Measurements from ENCODE around the gene USHBP1. TPM values are rescaled to one million over a fixed set of nuclear protein-coding genes. Genes with fewer than 3 reads are reported as not detected.

The USHBP1 gene
- total RNA-seq, 1 donor from 2014 or later: 0.28 TPM

DNA sequence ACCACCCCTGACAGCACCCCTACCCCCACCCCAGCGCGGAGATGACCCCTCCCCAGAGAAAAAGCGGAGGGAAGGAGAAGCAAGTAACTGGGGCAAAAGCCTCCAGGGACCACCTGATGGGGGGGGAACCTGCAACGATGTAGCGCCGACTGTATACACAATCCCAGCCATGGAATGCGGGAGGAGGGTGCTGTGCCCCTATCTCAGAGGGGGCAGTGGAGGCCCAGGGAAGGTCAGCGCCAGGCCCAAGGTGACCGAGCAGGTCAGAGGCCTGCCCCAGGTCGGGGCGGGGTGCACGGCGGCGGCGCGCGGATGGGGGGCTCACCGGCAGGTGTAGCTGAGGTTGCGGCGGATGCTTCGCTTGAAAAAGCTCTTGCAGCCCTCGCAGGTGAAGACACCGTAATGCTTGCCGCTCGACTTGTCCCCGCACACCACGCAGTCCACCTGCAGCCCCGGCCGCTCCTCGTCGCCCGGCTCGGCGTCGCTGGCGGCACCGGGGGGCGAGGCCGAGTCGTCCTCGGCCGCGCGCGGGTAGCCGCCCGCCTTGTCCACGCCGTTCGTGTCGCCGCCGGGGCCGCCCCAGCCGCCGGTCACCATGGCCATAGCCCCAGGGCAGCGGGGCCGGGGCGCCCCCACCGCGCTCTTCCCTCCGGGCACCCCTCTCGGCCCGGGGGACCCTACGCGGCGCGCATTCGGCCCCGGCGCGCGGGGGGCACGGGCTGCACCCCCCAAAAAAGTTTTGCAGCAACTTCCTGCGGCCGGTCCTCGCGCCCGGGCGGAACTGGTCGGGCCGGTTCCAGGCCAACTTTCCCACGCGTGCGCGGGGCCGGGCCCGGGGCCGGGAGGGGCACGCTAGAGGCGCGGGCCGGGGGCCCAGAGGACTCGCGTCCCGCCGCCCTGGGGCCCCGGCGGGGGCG lies 19.7 kb downstream of the USHBP1 start:
- DNase-seq (ENCODE audit: low spot score): peak; percentile 50
- peaks cover 63% of the 10 kb centered on the region for H3K4me1 Mint-ChIP-seq

GRCh38 chr19:17243830-17244617 lies 20.5 kb downstream of the USHBP1 start:
- no peaks in the 10 kb centered on the region for H3K36me3 Mint-ChIP-seq
- no peak overlapping the region for H3K9ac ChIP-seq
- H2AFZ ChIP-seq (replicated peaks): no peak overlapping the region
- peaks cover 2% of the 10 kb centered on the region for H3K9me3 Mint-ChIP-seq
- H3K27me3 ChIP-seq: no peaks in the 10 kb centered on the region
- H3K27ac ChIP-seq: no peak overlapping the region
- no peak for TF ChIP-seq EZH2phosphoT487 (IDR thresholded peaks at IDR 0.05)
- TF ChIP-seq, protein P1, sequence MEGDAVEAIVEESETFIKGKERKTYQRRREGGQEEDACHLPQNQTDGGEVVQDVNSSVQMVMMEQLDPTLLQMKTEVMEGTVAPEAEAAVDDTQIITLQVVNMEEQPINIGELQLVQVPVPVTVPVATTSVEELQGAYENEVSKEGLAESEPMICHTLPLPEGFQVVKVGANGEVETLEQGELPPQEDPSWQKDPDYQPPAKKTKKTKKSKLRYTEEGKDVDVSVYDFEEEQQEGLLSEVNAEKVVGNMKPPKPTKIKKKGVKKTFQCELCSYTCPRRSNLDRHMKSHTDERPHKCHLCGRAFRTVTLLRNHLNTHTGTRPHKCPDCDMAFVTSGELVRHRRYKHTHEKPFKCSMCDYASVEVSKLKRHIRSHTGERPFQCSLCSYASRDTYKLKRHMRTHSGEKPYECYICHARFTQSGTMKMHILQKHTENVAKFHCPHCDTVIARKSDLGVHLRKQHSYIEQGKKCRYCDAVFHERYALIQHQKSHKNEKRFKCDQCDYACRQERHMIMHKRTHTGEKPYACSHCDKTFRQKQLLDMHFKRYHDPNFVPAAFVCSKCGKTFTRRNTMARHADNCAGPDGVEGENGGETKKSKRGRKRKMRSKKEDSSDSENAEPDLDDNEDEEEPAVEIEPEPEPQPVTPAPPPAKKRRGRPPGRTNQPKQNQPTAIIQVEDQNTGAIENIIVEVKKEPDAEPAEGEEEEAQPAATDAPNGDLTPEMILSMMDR (IDR thresholded peaks at IDR 0.05): no peak
- TF ChIP-seq EZH2 (IDR thresholded peaks at IDR 0.05): no peak
- H3K27me3 Mint-ChIP-seq (ENCODE audit: insufficient read depth, low read depth): peaks cover 10% of the 10 kb centered on the region
- DNase-seq (ENCODE audit: low spot score): peak; percentile 76
- peaks cover 43% of the 10 kb centered on the region for H3F3A ChIP-seq (ENCODE audit: low read depth)
- peaks cover 56% of the 10 kb centered on the region for H3K4me1 Mint-ChIP-seq
- H4K20me1 ChIP-seq (ENCODE audit: low read depth): peaks cover 49% of the 10 kb centered on the region
- H3K9me3 ChIP-seq (ENCODE audit: low read depth): no peaks in the 10 kb centered on the region
- peak overlapping the region; percentile 91 for H3K4me2 ChIP-seq
- H3K79me2 ChIP-seq (ENCODE audit: low read depth): peaks cover 49% of the 10 kb centered on the region
- peak overlapping the region; percentile 90 for H3K27ac Mint-ChIP-seq
- peak overlapping the region; percentile 96 for H3K4me3 Mint-ChIP-seq
- peaks cover 30% of the 10 kb centered on the region for H3K4me1 ChIP-seq
- H3K36me3 ChIP-seq: no peaks in the 10 kb centered on the region
- peak overlapping the region; percentile 84 for H3K4me3 ChIP-seq

More for the DNA sequence above, 19.7 kb downstream of the USHBP1 start:
- Histone ChIP-seq H2AFZ (replicated peaks) (no peak overlapping the region), H3K9ac (no peak overlapping the region), H3F3A (ENCODE audit: low read depth) (peaks cover 43% of the 10 kb centered on the region), H4K20me1 (ENCODE audit: low read depth) (peaks cover 46% of the 10 kb centered on the region), H3K4me2 (peak overlapping the region; percentile 91), H3K79me2 (ENCODE audit: low read depth) (peaks cover 49% of the 10 kb centered on the region), H3K9me3 (ENCODE audit: low read depth) (no peaks in the 10 kb centered on the region), H3K4me1 (peaks cover 30% of the 10 kb centered on the region), H3K27me3 (no peaks in the 10 kb centered on the region), H3K4me3 (peak overlapping the region; percentile 84), H3K27ac (no peak overlapping the region), H3K36me3 (no peaks in the 10 kb centered on the region)
- Mint-ChIP-seq H3K4me3 (peak overlapping the region; percentile 96), H3K27ac (peak overlapping the region; percentile 90), H3K9me3 (peaks cover 2% of the 10 kb centered on the region), H3K36me3 (no peaks in the 10 kb centered on the region), H3K27me3 (ENCODE audit: insufficient read depth, low read depth) (peaks cover 13% of the 10 kb centered on the region)
- TF ChIP-seq, protein P1 (IDR thresholded peaks at IDR 0.05): no peak
- TF ChIP-seq EZH2phosphoT487 (IDR thresholded peaks at IDR 0.05) (no peak), EZH2 (IDR thresholded peaks at IDR 0.05) (no peak)

DNA sequence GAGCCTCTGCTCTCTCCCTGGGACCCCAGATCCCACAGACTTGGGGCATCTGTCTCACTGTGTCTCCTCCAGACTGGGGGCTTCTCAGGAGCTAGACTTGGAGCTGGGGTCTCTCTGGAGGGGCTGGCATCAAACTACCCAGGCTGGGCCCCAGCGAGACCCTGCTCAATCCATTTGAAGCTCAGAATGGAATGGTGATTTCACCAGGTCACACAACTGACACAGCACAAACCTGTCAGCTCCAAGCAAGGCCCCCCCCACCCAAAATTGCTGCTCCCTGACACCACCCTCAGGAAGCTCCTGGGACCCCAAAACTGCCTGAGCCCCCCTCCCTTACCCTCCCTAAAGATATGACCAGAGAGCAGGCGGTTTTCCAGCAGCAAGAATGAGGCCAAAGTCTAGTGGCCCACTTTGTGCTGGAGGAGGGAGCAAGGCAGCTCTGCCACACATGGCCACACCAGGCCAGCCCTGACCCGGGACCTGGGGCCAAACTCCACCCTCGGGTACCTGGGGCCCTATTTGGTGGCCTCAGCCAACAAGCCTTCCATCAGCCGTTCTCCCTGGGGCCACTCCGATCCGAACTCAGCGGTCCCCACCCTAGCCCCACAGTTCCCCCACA lies 21.2 kb downstream of the USHBP1 start:
- Histone ChIP-seq H3K36me3 (no peaks in the 10 kb centered on the region), H3K4me3 (peak overlapping the region; percentile 84), H3K9me3 (ENCODE audit: low read depth) (no peaks in the 10 kb centered on the region), H3K27ac (no peak overlapping the region), H3K27me3 (no peaks in the 10 kb centered on the region), H2AFZ (replicated peaks) (no peak overlapping the region), H3K9ac (no peak overlapping the region), H3K79me2 (ENCODE audit: low read depth) (peaks cover 49% of the 10 kb centered on the region), H4K20me1 (ENCODE audit: low read depth) (peaks cover 49% of the 10 kb centered on the region), H3F3A (ENCODE audit: low read depth) (peaks cover 38% of the 10 kb centered on the region), H3K4me2 (peak overlapping the region; percentile 91), H3K4me1 (peaks cover 24% of the 10 kb centered on the region)
- Mint-ChIP-seq H3K4me3 (peak overlapping the region; percentile 96), H3K9me3 (peaks cover 2% of the 10 kb centered on the region), H3K4me1 (peaks cover 48% of the 10 kb centered on the region), H3K27ac (no peak overlapping the region), H3K27me3 (ENCODE audit: insufficient read depth, low read depth) (peaks cover 10% of the 10 kb centered on the region), H3K36me3 (peaks cover 1% of the 10 kb centered on the region)
- DNase-seq (ENCODE audit: low spot score): no peak
- TF ChIP-seq, protein P1 (IDR thresholded peaks at IDR 0.05): no peak
- TF ChIP-seq EZH2phosphoT487 (IDR thresholded peaks at IDR 0.05) (no peak), EZH2 (IDR thresholded peaks at IDR 0.05) (no peak)
